Parathyroid adenoma (tissue), 2 donors: ENCODE measurements around the gene PKN2.

Source experiments
- H2AFZ ChIP-seq: fragments of 300-600 bp; sonication (generic); one replicate; pipeline ENCODE4 v1.7.0; 2017; ENCODE audit warnings: antibody characterized with exemption, mild to moderate bottlenecking
- H3K27ac ChIP-seq: fragments of 300-600 bp; sonication (generic); one replicate; pipeline ENCODE4 v1.7.0; 2017
- H3K27me3 ChIP-seq: fragments of 300-600 bp; sonication (generic); one replicate; pipeline ENCODE4 v1.7.0; 2017; ENCODE audit warnings: low read length; ENCODE audit not compliant: control insufficient read depth, insufficient read depth
- H3K36me3 ChIP-seq: fragments of 300-600 bp; sonication (generic); one replicate; pipeline ENCODE4 v1.7.0; 2017; ENCODE audit warnings: low read length; ENCODE audit not compliant: control insufficient read depth, insufficient read depth
- H3K4me1 ChIP-seq: fragments of 300-600 bp; sonication (generic); one replicate; pipeline ENCODE4 v1.7.0; 2017; ENCODE audit warnings: control low read depth
- H3K4me2 ChIP-seq: fragments of 300-600 bp; sonication (generic); one replicate; pipeline ENCODE4 v1.7.0; 2017; ENCODE audit warnings: low read length
- H3K4me3 ChIP-seq: fragments of 300-600 bp; sonication (generic); one replicate; pipeline ENCODE4 v1.7.0; 2017; ENCODE audit warnings: low read depth, low read length
- H3K79me2 ChIP-seq: fragments of 300-600 bp; sonication (generic); one replicate; pipeline ENCODE4 v1.7.0; 2017; ENCODE audit warnings: control low read depth
- H3K9ac ChIP-seq: fragments of 300-600 bp; sonication (generic); one replicate; pipeline ENCODE4 v1.7.0; 2017; ENCODE audit warnings: mild to moderate bottlenecking
- H3K9me3 ChIP-seq: fragments of 300-600 bp; sonication (generic); one replicate; pipeline ENCODE4 v1.7.0; 2017; ENCODE audit warnings: low read length; ENCODE audit not compliant: control insufficient read depth
- TF ChIP-seq, protein P1 (sequence below): fragments of 300-600 bp; sonication (generic); IDR thresholded peaks from one replicate; pipeline ENCODE4 v1.7.0; 2017; ENCODE audit warnings: antibody characterized with exemption, mild to moderate bottlenecking
- donor health status: primary hyperparathyroidism.

The PKN2 gene

GRCh38 chr1:88800382-88801051 is 116.4 kb downstream of the PKN2 start:
- H3K27ac ChIP-seq: no peak overlapping the region
- no peak overlapping the region for H3K9ac ChIP-seq
- no peaks in the 10 kb centered on the region for H3K79me2 ChIP-seq
- no peaks in the 10 kb centered on the region for H3K27me3 ChIP-seq
- no peak overlapping the region for H2AFZ ChIP-seq
- H3K4me3 ChIP-seq: no peak overlapping the region
- H3K4me2 ChIP-seq: no peak overlapping the region
- H3K36me3 ChIP-seq: no peaks in the 10 kb centered on the region
- H3K9me3 ChIP-seq: no peaks in the 10 kb centered on the region
- TF ChIP-seq, protein P1, sequence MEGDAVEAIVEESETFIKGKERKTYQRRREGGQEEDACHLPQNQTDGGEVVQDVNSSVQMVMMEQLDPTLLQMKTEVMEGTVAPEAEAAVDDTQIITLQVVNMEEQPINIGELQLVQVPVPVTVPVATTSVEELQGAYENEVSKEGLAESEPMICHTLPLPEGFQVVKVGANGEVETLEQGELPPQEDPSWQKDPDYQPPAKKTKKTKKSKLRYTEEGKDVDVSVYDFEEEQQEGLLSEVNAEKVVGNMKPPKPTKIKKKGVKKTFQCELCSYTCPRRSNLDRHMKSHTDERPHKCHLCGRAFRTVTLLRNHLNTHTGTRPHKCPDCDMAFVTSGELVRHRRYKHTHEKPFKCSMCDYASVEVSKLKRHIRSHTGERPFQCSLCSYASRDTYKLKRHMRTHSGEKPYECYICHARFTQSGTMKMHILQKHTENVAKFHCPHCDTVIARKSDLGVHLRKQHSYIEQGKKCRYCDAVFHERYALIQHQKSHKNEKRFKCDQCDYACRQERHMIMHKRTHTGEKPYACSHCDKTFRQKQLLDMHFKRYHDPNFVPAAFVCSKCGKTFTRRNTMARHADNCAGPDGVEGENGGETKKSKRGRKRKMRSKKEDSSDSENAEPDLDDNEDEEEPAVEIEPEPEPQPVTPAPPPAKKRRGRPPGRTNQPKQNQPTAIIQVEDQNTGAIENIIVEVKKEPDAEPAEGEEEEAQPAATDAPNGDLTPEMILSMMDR: peak; percentile 62
- H3K4me1 ChIP-seq: no peaks in the 10 kb centered on the region

GRCh38 chr1:88801575-88802208 is 117.6 kb downstream of the PKN2 start:
- Histone ChIP-seq H2AFZ (no peak overlapping the region), H3K79me2 (no peaks in the 10 kb centered on the region), H3K27ac (no peak overlapping the region), H3K4me2 (no peak overlapping the region), H3K4me3 (no peak overlapping the region), H3K36me3 (no peaks in the 10 kb centered on the region), H3K9me3 (no peaks in the 10 kb centered on the region), H3K9ac (no peak overlapping the region), H3K4me1 (no peaks in the 10 kb centered on the region), H3K27me3 (no peaks in the 10 kb centered on the region)
- TF ChIP-seq, protein P1: no peak

DNA sequence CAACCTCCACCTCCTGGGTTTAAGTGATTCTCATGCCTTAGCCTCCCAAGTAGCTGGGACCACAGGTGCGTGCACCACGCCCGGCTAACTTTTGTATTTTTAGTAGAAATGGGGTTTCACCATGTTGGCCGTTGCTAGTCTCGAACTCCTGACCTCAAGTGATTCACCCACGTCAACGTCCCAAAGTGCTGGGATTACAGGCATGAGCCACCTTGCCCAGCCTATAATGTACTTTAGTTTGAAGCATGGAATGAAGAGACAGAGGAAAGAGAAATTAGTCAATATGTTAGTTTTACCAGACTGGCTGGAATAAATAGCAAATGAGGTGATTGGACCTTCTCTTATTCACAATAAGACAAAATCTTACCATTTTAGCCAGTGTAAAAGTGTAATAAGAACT is 118.3 kb downstream of the PKN2 start:
- Histone ChIP-seq H3K4me2 (no peak overlapping the region), H3K4me1 (no peaks in the 10 kb centered on the region), H3K4me3 (no peak overlapping the region), H3K9ac (no peak overlapping the region), H2AFZ (no peak overlapping the region), H3K36me3 (no peaks in the 10 kb centered on the region), H3K9me3 (no peaks in the 10 kb centered on the region), H3K27ac (no peak overlapping the region), H3K79me2 (no peaks in the 10 kb centered on the region), H3K27me3 (no peaks in the 10 kb centered on the region)
- TF ChIP-seq, protein P1: no peak

GRCh38 chr1:88802950-88803349 is 118.9 kb downstream of the PKN2 start:
- no peak overlapping the region for H3K27ac ChIP-seq
- no peaks in the 10 kb centered on the region for H3K36me3 ChIP-seq
- TF ChIP-seq, protein P1: no peak
- no peaks in the 10 kb centered on the region for H3K79me2 ChIP-seq
- H3K4me2 ChIP-seq: no peak overlapping the region
- no peak overlapping the region for H2AFZ ChIP-seq
- H3K4me3 ChIP-seq: no peak overlapping the region
- H3K27me3 ChIP-seq: no peaks in the 10 kb centered on the region
- H3K9me3 ChIP-seq: no peaks in the 10 kb centered on the region
- no peak overlapping the region for H3K9ac ChIP-seq
- no peaks in the 10 kb centered on the region for H3K4me1 ChIP-seq

- Histone ChIP-seq H2AFZ (no peak overlapping the region), H3K79me2 (no peaks in the 10 kb centered on the region), H3K9ac (no peak overlapping the region), H3K27me3 (no peaks in the 10 kb centered on the region), H3K27ac (no peak overlapping the region), H3K4me3 (no peak overlapping the region), H3K4me2 (no peak overlapping the region), H3K4me1 (no peaks in the 10 kb centered on the region), H3K9me3 (no peaks in the 10 kb centered on the region), H3K36me3 (no peaks in the 10 kb centered on the region)
- TF ChIP-seq, protein P1: no peak
Observed at GRCh38 chr1:88803444-88803843, 119.4 kb downstream of the PKN2 start.
